LNCaP clone FGC (cell line): Measurements from ENCODE around the gene PAK5.

Experiments used
- DNase-seq: peaks from one replicate; pipeline ENCODE4 v3.0.0-alpha.2; 2011; ENCODE audit warnings: low read depth
- H3K4me3 ChIP-seq: 2 replicates; pipeline ENCODE4 v1.5.1; 2011; ENCODE audit warnings: mild to moderate bottlenecking, low read depth, low read length, control low read depth
- CTCF ChIP-seq: IDR thresholded peaks from 2 replicates; pipeline ENCODE4 v1.5.1; 2012; ENCODE audit warnings: mild to moderate bottlenecking; ENCODE audit not compliant: control insufficient read depth, insufficient read depth; ENCODE audit errors: extremely low read depth

Gene PAK5

GRCh38 chr20:9506280-9506821 lies 332.5 kb downstream of the PAK5 start:
- no peak overlapping the region for H3K4me3 ChIP-seq
- TF ChIP-seq CTCF: no peak
- no peak for DNase-seq

- no peak for TF ChIP-seq CTCF
- H3K4me3 ChIP-seq: no peak overlapping the region
- no peak for DNase-seq
These were observed 335.2 kb downstream of the PAK5 start for GRCh38 chr20:9503526-9504245.

GRCh38 chr20:9501473-9501872 lies 337.4 kb downstream of the PAK5 start:
- no peak overlapping the region for H3K4me3 ChIP-seq
- no peak for DNase-seq
- TF ChIP-seq CTCF: no peak

- TF ChIP-seq CTCF: no peak
- DNase-seq: no peak
- no peak overlapping the region for H3K4me3 ChIP-seq
These were observed 338.8 kb downstream of the PAK5 start for GRCh38 chr20:9500121-9500520.

- no peak for DNase-seq
- H3K4me3 ChIP-seq: no peak overlapping the region
- no peak for TF ChIP-seq CTCF
These were observed 339.6 kb downstream of the PAK5 start for GRCh38 chr20:9499126-9499899.

GRCh38 chr20:9498322-9498721 lies 340.6 kb downstream of the PAK5 start:
- no peak overlapping the region for H3K4me3 ChIP-seq
- DNase-seq: no peak
- no peak for TF ChIP-seq CTCF
